T-helper 2 cell treated with Interferon-gamma antibody and Interleukin-4, amounts not matched to agents 5 μg/mL and 100 μg/mL, for 36 hours (primary cell): ENCODE results near the gene CTNNA2.
"Not testable (repeated sequence)": the region's sequence is repeated elsewhere in the genome, so short reads cannot be mapped to it uniquely, and the experiment has no call there.

Experiments
- DNase-seq: peaks from one replicate; pipeline ENCODE4 v3.0.0; 2021; ENCODE audit warnings: low spot score
- H3K27ac Mint-ChIP-seq: one replicate; pipeline ENCODE4 v1.8.0; 2021; ENCODE audit warnings: mild to moderate bottlenecking, mixed read lengths
- H3K27me3 Mint-ChIP-seq: one replicate; pipeline ENCODE4 v1.8.0; 2021; ENCODE audit warnings: low read depth, mixed read lengths
- H3K36me3 Mint-ChIP-seq: one replicate; pipeline ENCODE4 v1.8.0; 2021; ENCODE audit warnings: low read depth, mixed read lengths
- H3K4me1 Mint-ChIP-seq: one replicate; pipeline ENCODE4 v1.8.0; 2021; ENCODE audit warnings: low read depth, mixed read lengths
- H3K4me3 Mint-ChIP-seq: one replicate; pipeline ENCODE4 v1.8.0; 2022; ENCODE audit warnings: mild to moderate bottlenecking, moderate library complexity, mixed read lengths
- H3K9me3 Mint-ChIP-seq: one replicate; pipeline ENCODE4 v1.8.0; 2021; ENCODE audit warnings: mixed read lengths

Gene CTNNA2

GRCh38 chr2:80169811-80170594, 657.2 kb downstream of the CTNNA2 start:
- Mint-ChIP-seq H3K9me3 (peaks cover 25% of the 10 kb centered on the region), H3K4me1 (no peaks in the 10 kb centered on the region), H3K27ac (no peak overlapping the region), H3K4me3 (no peak overlapping the region), H3K27me3 (no peaks in the 10 kb centered on the region), H3K36me3 (no peaks in the 10 kb centered on the region)
- DNase-seq: no peak

GRCh38 chr2:80185091-80185490, 672.2 kb downstream of the CTNNA2 start:
- no peak for DNase-seq
- Mint-ChIP-seq H3K36me3 (no peaks in the 10 kb centered on the region), H3K9me3 (peaks cover 12% of the 10 kb centered on the region), H3K27ac (no peak overlapping the region), H3K27me3 (no peaks in the 10 kb centered on the region), H3K4me1 (no peaks in the 10 kb centered on the region), H3K4me3 (no peak overlapping the region)

GRCh38 chr2:80186262-80186661, 673.4 kb downstream of the CTNNA2 start:
- Mint-ChIP-seq H3K36me3 (no peaks in the 10 kb centered on the region), H3K4me1 (no peaks in the 10 kb centered on the region), H3K4me3 (no peak overlapping the region)

GRCh38 chr2:80187156-80187555, 674.3 kb downstream of the CTNNA2 start:
- Mint-ChIP-seq H3K27ac (no peak overlapping the region), H3K9me3 (peaks cover 4% of the 10 kb centered on the region), H3K27me3 (no peaks in the 10 kb centered on the region), H3K4me1 (no peaks in the 10 kb centered on the region), H3K36me3 (no peaks in the 10 kb centered on the region), H3K4me3 (no peak overlapping the region)
- DNase-seq: no peak

More at GRCh38 chr2:80186262-80186661, 673.4 kb downstream of the CTNNA2 start:
- H3K9me3 Mint-ChIP-seq: peaks cover 4% of the 10 kb centered on the region
- DNase-seq: no peak
- no peaks in the 10 kb centered on the region for H3K27me3 Mint-ChIP-seq
- H3K27ac Mint-ChIP-seq: no peak overlapping the region

GRCh38 chr2:80190166-80190565, 677.3 kb downstream of the CTNNA2 start:
- no peak overlapping the region for H3K27ac Mint-ChIP-seq
- no peak overlapping the region for H3K4me3 Mint-ChIP-seq
- no peak for DNase-seq
- H3K9me3 Mint-ChIP-seq: peaks cover 4% of the 10 kb centered on the region
- no peaks in the 10 kb centered on the region for H3K36me3 Mint-ChIP-seq
- no peaks in the 10 kb centered on the region for H3K27me3 Mint-ChIP-seq
- no peaks in the 10 kb centered on the region for H3K4me1 Mint-ChIP-seq

- Mint-ChIP-seq H3K27ac (no peak overlapping the region), H3K4me1 (no peaks in the 10 kb centered on the region), H3K36me3 (no peaks in the 10 kb centered on the region), H3K9me3 (peaks cover 3% of the 10 kb centered on the region), H3K4me3 (no peak overlapping the region), H3K27me3 (no peaks in the 10 kb centered on the region)
- DNase-seq: no peak
Measured at GRCh38 chr2:80193566-80193965, 680.7 kb downstream of the CTNNA2 start.

GRCh38 chr2:80195034-80195433, 682.2 kb downstream of the CTNNA2 start:
- H3K27ac Mint-ChIP-seq: no peak overlapping the region
- no peaks in the 10 kb centered on the region for H3K4me1 Mint-ChIP-seq
- no peak overlapping the region for H3K4me3 Mint-ChIP-seq
- no peaks in the 10 kb centered on the region for H3K36me3 Mint-ChIP-seq
- no peaks in the 10 kb centered on the region for H3K27me3 Mint-ChIP-seq
- no peak for DNase-seq
- H3K9me3 Mint-ChIP-seq: peaks cover 11% of the 10 kb centered on the region

GRCh38 chr2:80198042-80198441, 685.2 kb downstream of the CTNNA2 start:
- DNase-seq: no peak
- Mint-ChIP-seq H3K4me3 (no peak overlapping the region), H3K27ac (no peak overlapping the region), H3K27me3 (no peaks in the 10 kb centered on the region), H3K9me3 (peaks cover 22% of the 10 kb centered on the region), H3K36me3 (no peaks in the 10 kb centered on the region), H3K4me1 (no peaks in the 10 kb centered on the region)

- Mint-ChIP-seq H3K36me3 (no peaks in the 10 kb centered on the region), H3K27me3 (no peaks in the 10 kb centered on the region), H3K4me1 (no peaks in the 10 kb centered on the region), H3K9me3 (peaks cover 29% of the 10 kb centered on the region), H3K27ac (no peak overlapping the region), H3K4me3 (no peak overlapping the region)
- DNase-seq: no peak
Measured at GRCh38 chr2:80199504-80199903, 686.7 kb downstream of the CTNNA2 start.

- H3K27me3 Mint-ChIP-seq, H3K4me1 Mint-ChIP-seq, H3K4me3 Mint-ChIP-seq, H3K27ac Mint-ChIP-seq, DNase-seq, H3K36me3 Mint-ChIP-seq: not testable (repeated sequence)
- peaks cover 35% of the 10 kb centered on the region for H3K9me3 Mint-ChIP-seq
Measured at GRCh38 chr2:80203929-80204328, 691.1 kb downstream of the CTNNA2 start.

GRCh38 chr2:80205498-80205897, 692.6 kb downstream of the CTNNA2 start:
- DNase-seq: no peak
- Mint-ChIP-seq H3K27me3 (no peaks in the 10 kb centered on the region), H3K36me3 (no peaks in the 10 kb centered on the region), H3K4me3 (no peak overlapping the region), H3K27ac (no peak overlapping the region), H3K9me3 (peaks cover 28% of the 10 kb centered on the region), H3K4me1 (no peaks in the 10 kb centered on the region)

GRCh38 chr2:80209458-80209857, 696.6 kb downstream of the CTNNA2 start:
- H3K9me3 Mint-ChIP-seq: peaks cover 10% of the 10 kb centered on the region

GRCh38 chr2:80217446-80217845, 704.6 kb downstream of the CTNNA2 start:
- no peak for DNase-seq
- Mint-ChIP-seq H3K9me3 (peaks cover 9% of the 10 kb centered on the region), H3K4me3 (no peak overlapping the region), H3K36me3 (no peaks in the 10 kb centered on the region), H3K27ac (no peak overlapping the region), H3K27me3 (no peaks in the 10 kb centered on the region), H3K4me1 (no peaks in the 10 kb centered on the region)

More at GRCh38 chr2:80209458-80209857, 696.6 kb downstream of the CTNNA2 start:
- H3K4me1 Mint-ChIP-seq: no peaks in the 10 kb centered on the region
- H3K27ac Mint-ChIP-seq: no peak overlapping the region
- no peak for DNase-seq
- H3K36me3 Mint-ChIP-seq: no peaks in the 10 kb centered on the region
- no peak overlapping the region for H3K4me3 Mint-ChIP-seq
- H3K27me3 Mint-ChIP-seq: no peaks in the 10 kb centered on the region

GRCh38 chr2:80222644-80223043, 709.8 kb downstream of the CTNNA2 start:
- Mint-ChIP-seq H3K36me3 (no peaks in the 10 kb centered on the region), H3K9me3 (peaks cover 16% of the 10 kb centered on the region), H3K4me3 (no peak overlapping the region), H3K27ac (no peak overlapping the region), H3K4me1 (no peaks in the 10 kb centered on the region), H3K27me3 (no peaks in the 10 kb centered on the region)
- no peak for DNase-seq

GRCh38 chr2:80231421-80231820, 718.6 kb downstream of the CTNNA2 start:
- Mint-ChIP-seq H3K36me3 (no peaks in the 10 kb centered on the region), H3K27ac (no peak overlapping the region)

More at GRCh38 chr2:80231421-80231820, 718.6 kb downstream of the CTNNA2 start:
- Mint-ChIP-seq H3K4me3 (no peak overlapping the region), H3K27me3 (no peaks in the 10 kb centered on the region), H3K4me1 (no peaks in the 10 kb centered on the region), H3K9me3 (peaks cover 17% of the 10 kb centered on the region)
- no peak for DNase-seq
